ENCODE results near the gene OSBPL10. TPM values are rescaled to one million over a fixed set of nuclear protein-coding genes. Genes with fewer than 3 reads are reported as not detected.

The OSBPL10 gene
- total and polyA plus RNA-seq, 7 donors: 2.3 to 77.7 (median 8.5) TPM

DNA sequence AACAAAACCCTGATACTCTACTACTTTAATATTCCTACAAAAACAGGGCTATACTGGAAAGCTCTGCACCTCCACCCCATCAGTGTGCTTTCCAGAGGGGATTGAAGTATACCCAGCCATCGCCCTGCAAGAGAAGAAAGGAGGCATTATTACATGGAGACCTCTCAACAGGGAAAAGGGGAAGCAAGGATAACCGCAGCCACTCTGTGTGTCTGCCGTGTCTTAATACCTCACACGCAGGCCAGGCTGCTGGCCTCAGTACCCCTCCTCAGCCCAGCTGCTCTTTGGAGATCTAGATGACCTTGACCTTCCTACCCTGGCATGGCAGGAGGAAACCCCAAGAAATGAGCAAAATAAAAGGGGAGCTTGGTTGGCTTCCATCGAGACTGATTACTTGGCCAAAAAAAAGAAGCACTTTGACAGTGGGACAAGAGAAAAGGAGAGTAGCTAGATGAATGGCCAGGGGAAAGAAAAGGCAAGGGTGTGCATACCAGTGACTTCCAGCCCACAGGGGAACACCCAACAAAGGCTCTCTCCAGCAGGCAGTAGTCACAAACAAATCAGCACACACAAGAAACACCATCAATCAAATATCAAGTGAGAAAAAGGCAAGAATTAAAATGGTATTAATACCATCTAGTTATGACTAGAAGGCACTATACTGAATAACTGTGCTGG is 318.9 kb downstream of the OSBPL10 start:
- Histone ChIP-seq H3K27ac (no peak overlapping the region), H3K36me3 (peaks cover 0 to 9% (median 0%) of the 10 kb centered on the region in 4 donors), H3K4me1 (no peaks in the 10 kb centered on the region), H3K4me3 (no peak overlapping the region), H3K9me3 (no peaks in the 10 kb centered on the region), H3K27me3 (no peaks in the 10 kb centered on the region)
- intact Hi-C loops (cut with DNase I): no loop called here
- TF ChIP-seq POLR2A (IDR thresholded peaks at IDR 0.05) (no peak), CTCF (IDR thresholded peaks at IDR 0.05) (no peak), EP300 (IDR thresholded peaks at IDR 0.05) (no peak), POLR2AphosphoS5 (IDR thresholded peaks at IDR 0.05) (no peak)
- no peak for DNase-seq
- 91 to 94% methylated on average over 5 of the region's 5 CpGs for WGBS, 2 donors

GRCh38 chr3:31661286-31661685 is 319.8 kb downstream of the OSBPL10 start:
- peaks cover 0 to 4% (median 0%) of the 10 kb centered on the region in 4 donors for H3K9me3 ChIP-seq
- H3K36me3 ChIP-seq: peaks cover 0 to 9% (median 0%) of the 10 kb centered on the region in 4 donors
- no peak for DNase-seq
- no peaks in the 10 kb centered on the region for H3K27me3 ChIP-seq
- H3K4me1 ChIP-seq: no peaks in the 10 kb centered on the region
- intact Hi-C loops (cut with DNase I): no loop called here
- no peak overlapping the region for H3K4me3 ChIP-seq
- WGBS, 2 donors: 57 to 70% methylated on average over 5 of the region's 5 CpGs
- no peak overlapping the region for H3K27ac ChIP-seq
- TF ChIP-seq POLR2AphosphoS5 (IDR thresholded peaks at IDR 0.05): no peak
- no peak for TF ChIP-seq EP300 (IDR thresholded peaks at IDR 0.05)
- no peak for TF ChIP-seq POLR2A (IDR thresholded peaks at IDR 0.05)
- TF ChIP-seq CTCF (IDR thresholded peaks at IDR 0.05): no peak

- TF ChIP-seq EP300 (IDR thresholded peaks at IDR 0.05) (no peak), POLR2A (IDR thresholded peaks at IDR 0.05) (no peak), CTCF (IDR thresholded peaks at IDR 0.05) (no peak), POLR2AphosphoS5 (IDR thresholded peaks at IDR 0.05) (no peak)
- Histone ChIP-seq H3K36me3 (peaks cover 0 to 9% (median 0%) of the 10 kb centered on the region in 4 donors), H3K27me3 (no peaks in the 10 kb centered on the region), H3K27ac (no peak overlapping the region), H3K9me3 (peaks cover 0 to 16% (median 10%) of the 10 kb centered on the region in 4 donors), H3K4me1 (no peaks in the 10 kb centered on the region), H3K4me3 (no peak overlapping the region)
- no peak for DNase-seq
- intact Hi-C loops (cut with DNase I): no loop called here
Measured at GRCh38 chr3:31659246-31659645, 321.8 kb downstream of the OSBPL10 start.

DNA sequence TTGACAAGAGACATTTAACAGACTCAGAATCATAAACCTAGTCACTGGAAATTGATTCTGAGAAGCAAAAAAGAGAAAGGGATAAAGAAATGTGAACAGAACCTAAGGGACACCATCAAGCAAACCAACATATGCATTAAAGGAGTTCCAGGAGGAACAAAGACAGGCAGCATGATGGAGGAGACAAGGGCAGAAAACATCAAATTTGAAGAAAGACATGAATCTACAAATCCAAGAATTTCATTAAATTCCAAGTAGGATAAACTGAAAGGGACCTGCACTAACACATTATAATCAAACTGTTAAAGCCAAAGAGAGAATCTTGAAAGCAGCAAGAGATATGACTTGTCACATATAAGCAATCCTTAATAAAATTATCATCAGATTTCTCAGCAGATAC is 326.1 kb downstream of the OSBPL10 start:
- TF ChIP-seq POLR2A (IDR thresholded peaks at IDR 0.05) (no peak), POLR2AphosphoS5 (IDR thresholded peaks at IDR 0.05) (no peak), CTCF (IDR thresholded peaks at IDR 0.05) (no peak), EP300 (IDR thresholded peaks at IDR 0.05) (no peak)
- Histone ChIP-seq H3K4me3 (no peak overlapping the region), H3K27ac (no peak overlapping the region), H3K27me3 (no peaks in the 10 kb centered on the region), H3K9me3 (peaks cover 0 to 36% (median 15%) of the 10 kb centered on the region in 4 donors), H3K4me1 (no peaks in the 10 kb centered on the region), H3K36me3 (no peaks in the 10 kb centered on the region)
- intact Hi-C loops (cut with DNase I): no loop called here
- no peak for DNase-seq

DNA sequence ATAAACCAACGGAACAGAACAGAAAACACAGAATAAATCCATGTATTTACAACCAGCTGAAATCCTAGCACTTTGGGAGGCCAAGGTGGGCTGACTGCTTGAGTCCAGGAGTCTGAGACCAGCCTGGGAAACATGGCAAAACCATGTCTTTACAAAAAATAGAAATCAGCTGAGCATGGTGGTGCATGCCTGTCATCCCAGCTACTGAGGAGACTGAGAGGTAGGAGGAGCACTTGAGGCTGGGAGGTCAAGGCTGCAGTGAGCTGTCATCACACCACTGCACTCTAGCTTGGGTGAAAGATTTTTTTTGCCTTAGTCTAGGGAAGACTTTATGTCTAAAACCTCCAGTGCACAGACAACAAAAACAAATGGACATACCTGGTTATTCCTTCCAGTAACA is 327.6 kb downstream of the OSBPL10 start:
- H3K4me3 ChIP-seq: no peak overlapping the region
- peaks cover 0 to 36% (median 16%) of the 10 kb centered on the region in 4 donors for H3K9me3 ChIP-seq
- TF ChIP-seq POLR2AphosphoS5 (IDR thresholded peaks at IDR 0.05) (no peak), CTCF (IDR thresholded peaks at IDR 0.05) (no peak), POLR2A (IDR thresholded peaks at IDR 0.05) (no peak), EP300 (IDR thresholded peaks at IDR 0.05) (no peak)

More for the DNA sequence above, 327.6 kb downstream of the OSBPL10 start:
- no peak for DNase-seq
- Histone ChIP-seq H3K27ac (no peak overlapping the region), H3K36me3 (no peaks in the 10 kb centered on the region), H3K27me3 (no peaks in the 10 kb centered on the region), H3K4me1 (no peaks in the 10 kb centered on the region)
- 78 to 95% methylated on average over 1 of the region's 1 CpG for WGBS, 2 donors
- intact Hi-C loops (cut with DNase I): no loop called here
